PC-9 (cell line): ENCODE measurements around the gene KCNE4. TPM values are rescaled to one million over a fixed set of nuclear protein-coding genes. Genes with fewer than 3 reads are reported as not detected.

Experiments used
- BruUV-seq: library from RNA; stranded (reverse); fragments of 400-500 nt; replicated peaks from 2 replicates; lab custom pipeline; 2021; lab: Mats Ljungman, UMichigan
- CTCF ChIA-PET: fragments of 300-600 bp; sonication (Branson Sonifier 250); formaldehyde crosslinking; loops from one replicate; lab custom pipeline; 2022; ENCODE audit warnings: antibody characterized with exemption; lab: Charles Lee
- POLR2A ChIA-PET: fragments of 300-600 bp; sonication (Branson Sonifier 250); formaldehyde crosslinking; loops from one replicate; lab custom pipeline; 2022; ENCODE audit warnings: antibody characterized with exemption; ENCODE audit not compliant: unreplicated experiment; lab: Charles Lee
- DNase-seq, 2 experiments: peaks; one replicate each; pipeline versions ENCODE4 v3.0.0 to v3.0.0-alpha.2; 2015 to 2022; ENCODE audit warnings: mixed read lengths in 1 of 2
- H2AFZ ChIP-seq: fragments of 200-600 bp; sonication (generic); 2 replicates; pipeline ENCODE4 v1.8.1; 2017; ENCODE audit warnings: antibody characterized with exemption
- H3F3A ChIP-seq: fragments of 200-600 bp; sonication (generic); 2 replicates; pipeline ENCODE4 v1.8.1; 2017; ENCODE audit warnings: antibody characterized with exemption, mild to moderate bottlenecking, low read depth; ENCODE audit not compliant: insufficient read depth
- H3K27ac ChIP-seq: fragments of 200-600 bp; sonication (generic); 2 replicates; pipeline ENCODE4 v1.6.1; 2016; ENCODE audit warnings: mixed run types
- H3K27me3 ChIP-seq: fragments of 200-600 bp; sonication (generic); 2 replicates; pipeline ENCODE4 v1.6.1; 2016; ENCODE audit warnings: low read depth, mixed run types; ENCODE audit not compliant: insufficient read depth
- H3K36me3 ChIP-seq: fragments of 200-600 bp; sonication (generic); 2 replicates; pipeline ENCODE4 v1.6.1; 2016; ENCODE audit warnings: low read depth, mixed run types
- H3K4me1 ChIP-seq: fragments of 200-600 bp; sonication (generic); replicated peaks from 2 replicates; pipeline ENCODE4 v1.6.1; 2016; ENCODE audit warnings: mixed run types; ENCODE audit not compliant: insufficient read depth
- H3K4me2 ChIP-seq: fragments of 200-600 bp; sonication (generic); 2 replicates; pipeline ENCODE4 v1.6.1; 2017; ENCODE audit warnings: mixed run types
- H3K4me3 ChIP-seq: fragments of 200-600 bp; sonication (generic); 2 replicates; pipeline ENCODE4 v1.6.1; 2016; ENCODE audit warnings: mixed run types
- H3K79me2 ChIP-seq: fragments of 200-600 bp; sonication (generic); 2 replicates; pipeline ENCODE4 v1.6.1; 2017; ENCODE audit warnings: low read depth, mixed run types
- H3K9me2 ChIP-seq: fragments of 200-600 bp; sonication (generic); 2 replicates; pipeline ENCODE4 v1.8.1; 2017; ENCODE audit warnings: mild to moderate bottlenecking; ENCODE audit not compliant: insufficient read depth
- H3K9me3 ChIP-seq: fragments of 200-600 bp; sonication (generic); 2 replicates; pipeline ENCODE4 v1.8.1; 2016; ENCODE audit warnings: low read depth; ENCODE audit not compliant: insufficient read depth
- H4K20me1 ChIP-seq: fragments of 200-600 bp; sonication (generic); 2 replicates; pipeline ENCODE4 v1.8.1; 2017; ENCODE audit not compliant: insufficient read depth
- CTCF ChIP-seq: fragments of 200-600 bp; sonication (generic); conservative IDR thresholded peaks from 2 replicates; pipeline ENCODE4 v1.6.1; 2017; ENCODE audit warnings: mixed run types, antibody characterized with exemption, mild to moderate bottlenecking, moderate library complexity
- EZH2 ChIP-seq: fragments of 200-600 bp; sonication (generic); IDR thresholded peaks from 2 replicates; pipeline ENCODE4 v1.8.0; 2017; ENCODE audit warnings: antibody characterized with exemption, low read depth
- intact Hi-C: fragments of 100-400 bp; cut with micrococcal nuclease; formaldehyde crosslinking; loops from one replicate; pipeline ENCODE4 v1.10.0; 2022; ENCODE audit not compliant: unreplicated experiment
- total RNA-seq: library from RNA; stranded (reverse); gene quantifications from 2 replicates; pipeline ENCODE4 v1.2.3, GENCODE V29; 2021

The KCNE4 gene
- total RNA-seq, 1 experiment from 2014 or later, result 0.11 TPM

GRCh38 chr2:223055836-223056235, 3.8 kb downstream of the KCNE4 start:
- H4K20me1 ChIP-seq, result no peaks in the 10 kb centered on the region

GRCh38 chr2:223056701-223057418, 4.9 kb downstream of the KCNE4 start:
- H3K36me3 ChIP-seq, result no peaks in the 10 kb centered on the region
- BruUV-seq, result no TSS peak
- no peak for DNase-seq
- H2AFZ ChIP-seq, result no peak overlapping the region
- peaks cover 10% of the 10 kb centered on the region; the same call in 1 of the 2 replicates for H3F3A ChIP-seq
- CTCF ChIA-PET, result no interaction called here
- no peaks in the 10 kb centered on the region; the same call in 1 of the 2 replicates for H3K9me3 ChIP-seq
- no peak overlapping the region for H3K27ac ChIP-seq
- no peaks in the 10 kb centered on the region for H3K9me2 ChIP-seq
- no peak overlapping the region for H3K4me2 ChIP-seq
- H3K27me3 ChIP-seq, result no peaks in the 10 kb centered on the region
- H3K4me3 ChIP-seq, result no peak overlapping the region
- no peak for TF ChIP-seq EZH2
- no peak for TF ChIP-seq CTCF
- intact Hi-C loops, result no loop called here
- POLR2A ChIA-PET, result no interaction called here
- no peaks in the 10 kb centered on the region for H4K20me1 ChIP-seq
- peaks cover 12% of the 10 kb centered on the region for H3K4me1 ChIP-seq
- H3K79me2 ChIP-seq, result no peaks in the 10 kb centered on the region

More at GRCh38 chr2:223055836-223056235, 3.8 kb downstream of the KCNE4 start:
- Histone ChIP-seq H3F3A (peaks cover 10% of the 10 kb centered on the region; the same call in 1 of the 2 replicates), H3K79me2 (no peaks in the 10 kb centered on the region), H3K27ac (no peak overlapping the region), H3K36me3 (no peaks in the 10 kb centered on the region), H3K4me1 (peaks cover 12% of the 10 kb centered on the region), H3K9me3 (no peaks in the 10 kb centered on the region; the same call in 1 of the 2 replicates), H3K9me2 (no peaks in the 10 kb centered on the region), H2AFZ (no peak overlapping the region), H3K4me2 (no peak overlapping the region), H3K27me3 (no peaks in the 10 kb centered on the region), H3K4me3 (no peak overlapping the region)
- BruUV-seq, result no TSS peak
- intact Hi-C loops, result no loop called here
- ChIA-PET CTCF (no interaction called here), POLR2A (no interaction called here)
- TF ChIP-seq EZH2, result no peak
- no peak for TF ChIP-seq CTCF
- DNase-seq, result no peak

GRCh38 chr2:223057569-223057968, 5.6 kb downstream of the KCNE4 start:
- Histone ChIP-seq H3K27me3 (no peaks in the 10 kb centered on the region), H3K4me1 (peaks cover 12% of the 10 kb centered on the region), H3F3A (peaks cover 10% of the 10 kb centered on the region; the same call in 1 of the 2 replicates), H3K9me3 (no peaks in the 10 kb centered on the region; the same call in 1 of the 2 replicates), H3K36me3 (no peaks in the 10 kb centered on the region), H3K79me2 (no peaks in the 10 kb centered on the region), H2AFZ (no peak overlapping the region), H4K20me1 (no peaks in the 10 kb centered on the region), H3K4me3 (no peak overlapping the region), H3K9me2 (no peaks in the 10 kb centered on the region), H3K4me2 (no peak overlapping the region), H3K27ac (no peak overlapping the region)
- DNase-seq, result no peak
- no TSS peak for BruUV-seq
- POLR2A ChIA-PET, result no interaction called here
- intact Hi-C loops, result no loop called here
- TF ChIP-seq CTCF (no peak), EZH2 (no peak)
- CTCF ChIA-PET, result interaction anchor here (0.6 to 0.7 kb wide), 2 partner anchors 86 to 1581 kb away, joined by 3 to 5 read pairs; no protein-coding TSS in a partner anchor
